T-cell (primary cell): ENCODE data around the gene ZMYM4. TPM values are rescaled to one million over a fixed set of nuclear protein-coding genes. Genes with fewer than 3 reads are reported as not detected.

Experiments used
- ATAC-seq, 4 experiments: fragments of 200-7000 bp in 3 of 4; fragments of 150-1000 bp in 1 of 4; cut with Tn5 transposase; replicated peaks in 1 of 4; 1 replicate in 3 of 4; 2 replicates in 1 of 4; pipeline ENCODE4 v1.10.0; 2021; ENCODE audit warnings: moderate library complexity in 3 of 4, mild to moderate bottlenecking in 2 of 4, moderate number of reproducible peaks in 1 of 4
- CTCF ChIA-PET, 2 donors: fragments of 300-600 bp; sonication (Branson Sonifier 250); formaldehyde crosslinking; loops; one replicate each; lab custom pipeline; 2022; ENCODE audit warnings: antibody characterized with exemption in 2 of 2; lab: Charles Lee
- POLR2A ChIA-PET, 2 donors: fragments of 300-600 bp; sonication (Branson Sonifier 250); formaldehyde crosslinking; loops; one replicate each; lab custom pipeline; 2022; ENCODE audit warnings: antibody characterized with exemption in 2 of 2; lab: Charles Lee
- DNase-seq, 35 experiments: peaks; one replicate each; pipeline versions ENCODE4 v3.0.0 to v3.0.0-alpha.2; 2013 to 2023
- H3K27ac ChIP-seq: one replicate; pipeline ENCODE4 v1.5.1; 2013; ENCODE audit warnings: low read length
- H3K27me3 ChIP-seq, 2 experiments: replicated peaks in 1 of 2; 1 replicate in 1 of 2; 2 replicates in 1 of 2; pipeline versions ENCODE4 v1.6.1 to v1.7.0; 2013; ENCODE audit warnings: low read length in 1 of 2, mixed read lengths in 1 of 2; ENCODE audit not compliant: control insufficient read depth in 2 of 2, insufficient read depth in 2 of 2; ENCODE audit errors: extremely low read depth in 1 of 2
- H3K36me3 ChIP-seq, 2 donors: 1 replicate in 1 of 2; 2 replicates in 1 of 2; pipeline versions ENCODE4 v1.6.1 to v1.7.0; 2013; ENCODE audit warnings: low read length in 1 of 2; ENCODE audit not compliant: control insufficient read depth in 2 of 2, insufficient read depth in 1 of 2; ENCODE audit errors: extremely low read depth in 1 of 2
- H3K4me1 ChIP-seq, 2 experiments: 1 replicate in 1 of 2; 2 replicates in 1 of 2; pipeline versions ENCODE4 v1.6.1 to v1.7.0; 2013; ENCODE audit warnings: low read length in 2 of 2, mixed read lengths in 1 of 2; ENCODE audit not compliant: insufficient read depth in 2 of 2, control insufficient read depth in 1 of 2; ENCODE audit errors: extremely low read depth in 1 of 2
- H3K4me3 ChIP-seq, 2 donors: 1 replicate in 1 of 2; 2 replicates in 1 of 2; pipeline versions ENCODE4 v1.5.1 to v1.7.0; 2013; ENCODE audit warnings: mild to moderate bottlenecking in 2 of 2, low read length in 1 of 2, moderate library complexity in 1 of 2; ENCODE audit not compliant: control insufficient read depth in 1 of 2; ENCODE audit errors: extremely low read depth in 1 of 2
- H3K9me3 ChIP-seq: 2 replicates; pipeline ENCODE4 v1.7.0; 2013
- H3K27ac Mint-ChIP-seq, 2 donors: one replicate each; pipeline ENCODE4 v1.8.0; 2020 to 2021; ENCODE audit warnings: mild to moderate bottlenecking in 2 of 2, mixed read lengths in 2 of 2
- H3K27me3 Mint-ChIP-seq, 2 donors: one replicate each; pipeline ENCODE4 v1.8.0; 2021 to 2022; ENCODE audit warnings: mixed read lengths in 2 of 2
- H3K36me3 Mint-ChIP-seq: one replicate; pipeline ENCODE4 v1.8.0; 2021; ENCODE audit warnings: mixed read lengths
- H3K4me1 Mint-ChIP-seq, 3 donors: one replicate each; pipeline ENCODE4 v1.8.0; 2020 to 2022; ENCODE audit warnings: mixed read lengths in 3 of 3, mild to moderate bottlenecking in 1 of 3
- H3K4me3 Mint-ChIP-seq, 3 donors: one replicate each; pipeline ENCODE4 v1.8.0; 2020 to 2022; ENCODE audit warnings: mild to moderate bottlenecking in 3 of 3, mixed read lengths in 3 of 3, moderate library complexity in 3 of 3
- H3K9me3 Mint-ChIP-seq, 3 donors: one replicate each; pipeline ENCODE4 v1.8.0; 2020 to 2022; ENCODE audit warnings: mixed read lengths in 3 of 3
- WGBS: methylation state at CpG from one replicate; pipeline ENCODE4 v1.1.5; 2013; ENCODE audit warnings: missing lambda C conversion rate; ENCODE audit not compliant: insufficient coverage; 5-methylcytosine and 5-hydroxymethylcytosine counted together
- total RNA-seq, 35 experiments: library from RNA in 6 of 35; stranded (reverse) in 6 of 35; fragments of 120-200 nt in 1 of 35; gene quantifications; one replicate each; pipeline versions ENCODE4 v1.2.1 to v1.2.4 and lab custom pipeline; 2013 to 2026

ZMYM4 gene
- total RNA-seq, 5 donors from 2014 or later (not counting 1 experiment from before 2014, with no cell fraction given) = 28.7 to 41.7 (median 38.5) TPM

DNA sequence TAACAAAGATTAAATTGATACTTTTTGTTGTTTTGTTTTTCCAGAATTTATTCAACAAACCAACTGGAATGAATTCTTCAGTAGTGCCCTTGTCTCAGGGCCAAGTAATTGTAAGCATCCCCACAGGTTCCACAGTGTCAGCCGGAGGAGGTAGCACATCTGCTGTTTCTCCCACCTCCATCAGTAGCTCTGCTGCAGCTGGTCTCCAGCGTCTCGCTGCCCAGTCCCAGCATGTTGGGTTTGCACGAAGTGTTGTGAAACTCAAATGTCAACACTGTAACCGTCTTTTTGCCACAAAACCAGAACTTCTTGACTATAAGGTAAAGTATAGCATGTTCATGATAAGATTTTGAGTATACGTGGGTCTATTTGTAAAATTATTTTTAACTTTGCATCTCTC is 118.5 kb downstream of the ZMYM4 start:
- no peak overlapping the region for H3K27ac Mint-ChIP-seq
- ChIA-PET CTCF (interaction anchor here in 1 of 2 donors (0.6 kb wide), 1 partner anchor 48 kb away, joined by 3 read pairs; no protein-coding TSS in a partner anchor), POLR2A (no interaction called here)
- no peaks in the 10 kb centered on the region for H3K9me3 Mint-ChIP-seq
- DNase-seq = no peak
- Histone ChIP-seq H3K36me3 (peaks cover 4 to 22% of the 10 kb centered on the region in 2 donors), H3K4me1 (no peaks in the 10 kb centered on the region), H3K27me3 (no peaks in the 10 kb centered on the region), H3K4me3 (no peak overlapping the region), H3K27ac (no peak overlapping the region), H3K9me3 (no peaks in the 10 kb centered on the region)
- H3K27me3 Mint-ChIP-seq = no peaks in the 10 kb centered on the region
- no peak overlapping the region for H3K4me3 Mint-ChIP-seq
- no peak for ATAC-seq
- peaks cover 40% of the 10 kb centered on the region for H3K36me3 Mint-ChIP-seq
- 83% methylated on average over 1 of the region's 6 CpGs for WGBS
- H3K4me1 Mint-ChIP-seq = no peaks in the 10 kb centered on the region

DNA sequence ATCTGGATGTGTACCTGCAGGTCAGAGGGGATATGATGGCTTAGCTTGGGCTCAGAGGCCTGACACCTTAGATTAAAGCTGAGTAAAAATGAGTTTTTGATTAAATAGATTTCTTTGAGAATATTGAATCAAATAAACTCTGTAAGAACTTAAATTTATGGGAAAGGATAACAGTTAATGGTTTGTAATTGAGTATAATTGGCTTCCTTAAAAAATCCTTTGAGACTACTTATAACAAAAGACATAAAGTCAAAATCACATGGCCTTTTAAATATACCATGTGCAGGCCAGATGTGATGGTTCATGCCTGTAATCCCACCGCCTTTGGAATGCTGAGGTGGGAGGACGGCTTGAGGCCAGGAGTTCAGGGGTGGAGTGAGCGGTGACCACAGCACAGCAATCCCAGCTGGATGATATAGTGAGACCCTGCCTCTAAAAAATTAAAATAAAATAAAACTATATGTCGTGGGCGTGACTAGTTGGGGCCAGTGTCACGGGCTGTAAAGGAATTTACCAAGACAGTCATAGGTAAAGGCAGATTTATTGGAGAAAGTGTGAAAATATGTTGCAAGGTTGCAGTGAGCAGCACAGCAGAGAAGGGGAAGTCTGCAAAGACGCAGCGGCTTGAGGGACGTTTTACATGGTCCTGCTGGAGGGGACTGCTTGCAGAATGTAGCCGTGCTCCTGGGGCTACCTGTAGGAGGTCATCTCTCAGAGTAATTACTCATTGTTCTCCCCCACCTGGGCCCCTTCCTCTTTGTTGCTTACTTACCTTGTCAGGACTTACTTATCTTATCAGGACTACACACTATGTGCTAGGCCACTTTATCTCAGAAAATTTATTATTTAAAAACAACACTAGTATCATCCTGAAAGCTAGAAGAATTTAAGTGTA is 122.3 kb downstream of the ZMYM4 start:
- H3K4me3 Mint-ChIP-seq = no peak overlapping the region
- no peaks in the 10 kb centered on the region for H3K4me1 Mint-ChIP-seq
- Histone ChIP-seq H3K4me1 (no peaks in the 10 kb centered on the region), H3K27me3 (no peaks in the 10 kb centered on the region), H3K27ac (no peak overlapping the region), H3K9me3 (no peaks in the 10 kb centered on the region), H3K4me3 (no peak overlapping the region), H3K36me3 (peaks cover 4 to 45% of the 10 kb centered on the region in 2 donors)
- no peaks in the 10 kb centered on the region for H3K9me3 Mint-ChIP-seq
- POLR2A ChIA-PET = no interaction called here
- CTCF ChIA-PET = no interaction called here
- H3K27ac Mint-ChIP-seq = no peak overlapping the region
- H3K27me3 Mint-ChIP-seq = no peaks in the 10 kb centered on the region
- H3K36me3 Mint-ChIP-seq = peaks cover 50% of the 10 kb centered on the region
- WGBS = 100% methylated on average over 2 of the region's 10 CpGs
- DNase-seq (no peak), ATAC-seq (no peak)

DNA sequence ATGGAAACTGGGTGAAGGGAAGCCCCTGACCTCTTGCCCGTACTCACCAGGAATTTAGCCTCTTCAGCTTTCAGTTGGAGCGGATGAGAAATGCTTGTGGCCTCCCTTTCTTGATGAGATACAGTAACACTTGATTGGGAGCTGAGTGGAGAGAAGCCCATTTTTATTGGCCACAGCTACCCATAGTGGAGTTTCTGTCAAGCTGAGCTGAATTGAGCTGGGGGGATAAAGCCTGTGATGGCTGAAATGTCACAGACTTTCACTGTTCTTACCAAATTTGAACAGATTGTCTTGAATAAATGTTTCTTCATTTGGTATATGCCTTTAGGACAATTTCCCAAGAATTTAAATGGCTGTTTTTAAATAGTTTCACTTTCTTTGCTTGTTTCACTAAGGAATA is 125.9 kb downstream of the ZMYM4 start:
- Histone ChIP-seq H3K4me1 (no peaks in the 10 kb centered on the region), H3K4me3 (no peak overlapping the region), H3K36me3 (peaks cover 4 to 46% of the 10 kb centered on the region in 2 donors), H3K27ac (no peak overlapping the region), H3K9me3 (no peaks in the 10 kb centered on the region), H3K27me3 (no peaks in the 10 kb centered on the region)
- ATAC-seq = no peak
- no peaks in the 10 kb centered on the region for H3K9me3 Mint-ChIP-seq
- H3K36me3 Mint-ChIP-seq = peaks cover 51% of the 10 kb centered on the region
- ChIA-PET CTCF (interaction anchor here (0.6 kb wide), 2 partner anchors 114 to 445 kb away, joined by 3 read pairs; no protein-coding TSS in a partner anchor), POLR2A (interaction anchor here in 1 of 2 donors (0.6 kb wide), 1 partner anchor 19 kb away, joined by 4 read pairs; no protein-coding TSS in a partner anchor)
- H3K4me1 Mint-ChIP-seq = peaks cover 0 to 11% (median 8%) of the 10 kb centered on the region in 3 donors
- no peak overlapping the region for H3K27ac Mint-ChIP-seq
- H3K27me3 Mint-ChIP-seq = no peaks in the 10 kb centered on the region
- DNase-seq = no peak
- WGBS = 100% methylated on average over 2 of the region's 2 CpGs
- no peak overlapping the region for H3K4me3 Mint-ChIP-seq

DNA sequence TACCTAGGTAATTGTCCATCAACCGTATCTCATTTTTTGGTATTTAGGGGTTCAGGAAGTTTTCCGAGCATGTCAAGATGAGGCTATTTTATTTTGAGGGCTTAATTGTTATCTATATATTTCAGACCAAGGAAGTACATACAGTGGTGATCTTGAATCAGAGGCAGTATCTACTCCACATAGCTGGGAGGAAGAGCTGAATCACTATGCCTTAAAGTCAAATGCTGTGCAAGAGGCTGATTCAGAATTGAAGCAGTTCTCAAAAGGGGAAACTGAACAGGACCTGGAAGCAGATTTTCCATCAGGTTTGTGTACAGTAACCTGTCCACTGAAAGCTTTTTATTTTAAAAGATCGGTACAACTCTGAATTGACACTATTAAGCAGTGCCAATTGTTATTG is 130.2 kb downstream of the ZMYM4 start:
- POLR2A ChIA-PET = no interaction called here
- Mint-ChIP-seq H3K9me3 (no peaks in the 10 kb centered on the region), H3K36me3 (peaks cover 55% of the 10 kb centered on the region), H3K27me3 (no peaks in the 10 kb centered on the region), H3K4me3 (no peak overlapping the region), H3K4me1 (peaks cover 0 to 12% (median 10%) of the 10 kb centered on the region in 3 donors), H3K27ac (peak overlapping the region; percentile 14 to 56)
- Histone ChIP-seq H3K4me1 (no peaks in the 10 kb centered on the region), H3K36me3 (peaks cover 0 to 45% of the 10 kb centered on the region in 2 donors), H3K9me3 (no peaks in the 10 kb centered on the region), H3K27ac (no peak overlapping the region), H3K4me3 (no peak overlapping the region), H3K27me3 (no peaks in the 10 kb centered on the region)
- ATAC-seq (no peak), DNase-seq (no peak)
- WGBS = 90% methylated on average over 2 of the region's 3 CpGs
- CTCF ChIA-PET = no interaction called here

DNA sequence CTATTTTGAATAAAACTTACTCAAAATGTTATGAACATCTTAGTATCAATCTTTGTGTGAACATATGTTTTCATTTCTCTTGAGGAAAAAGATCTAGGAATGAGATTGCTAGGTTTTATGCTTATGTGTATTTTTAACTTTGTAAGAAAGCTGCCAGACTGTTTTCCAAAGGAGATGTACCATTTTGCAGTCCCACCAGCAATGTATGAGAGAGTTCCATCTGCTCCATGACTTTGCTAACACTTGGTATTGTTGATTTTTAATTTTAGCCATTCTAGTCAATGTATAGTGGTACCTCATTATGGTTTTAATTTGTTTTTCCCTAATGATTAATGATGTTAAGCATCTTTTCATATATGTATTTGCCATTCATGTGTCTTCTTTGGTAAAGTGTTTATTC is 132.5 kb downstream of the ZMYM4 start:
- Histone ChIP-seq H3K27ac (no peak overlapping the region), H3K9me3 (no peaks in the 10 kb centered on the region), H3K27me3 (no peaks in the 10 kb centered on the region), H3K4me3 (no peak overlapping the region), H3K4me1 (no peaks in the 10 kb centered on the region), H3K36me3 (peaks cover 0 to 40% of the 10 kb centered on the region in 2 donors)
- Mint-ChIP-seq H3K9me3 (no peaks in the 10 kb centered on the region), H3K27me3 (no peaks in the 10 kb centered on the region), H3K27ac (no peak overlapping the region), H3K36me3 (peaks cover 52% of the 10 kb centered on the region), H3K4me1 (peaks cover 0 to 12% (median 10%) of the 10 kb centered on the region in 3 donors), H3K4me3 (no peak overlapping the region)
- ChIA-PET CTCF (no interaction called here), POLR2A (no interaction called here)
- ATAC-seq (no peak), DNase-seq (no peak)

DNA sequence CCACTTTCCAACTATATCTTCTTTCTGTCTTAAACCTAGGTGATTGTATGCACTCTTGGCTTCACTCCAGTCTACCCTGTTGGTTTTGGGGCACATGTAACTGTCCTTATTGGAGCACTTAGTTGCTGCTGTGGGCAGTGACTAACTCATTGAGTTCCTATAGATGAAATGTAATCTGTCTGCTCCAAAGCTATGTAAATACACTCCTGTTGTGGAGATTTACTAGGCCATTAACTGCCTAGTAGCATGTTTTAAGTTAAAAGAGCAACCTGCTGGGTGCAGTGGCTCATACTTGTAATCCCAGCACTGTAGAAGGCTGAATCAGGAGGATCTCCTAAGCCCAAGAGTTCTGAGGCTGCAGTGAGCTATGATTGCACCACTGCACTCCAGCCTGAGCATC is 137.6 kb downstream of the ZMYM4 start:
- no peaks in the 10 kb centered on the region for H3K27me3 ChIP-seq
- CTCF ChIA-PET = no interaction called here
- no peaks in the 10 kb centered on the region for H3K9me3 ChIP-seq
- no peak overlapping the region for H3K4me3 Mint-ChIP-seq
- no peak overlapping the region for H3K27ac Mint-ChIP-seq
- DNase-seq (no peak), ATAC-seq (no peak)
- no peaks in the 10 kb centered on the region for H3K27me3 Mint-ChIP-seq
- H3K36me3 Mint-ChIP-seq = peaks cover 59% of the 10 kb centered on the region
- H3K36me3 ChIP-seq = peaks cover 2 to 43% of the 10 kb centered on the region in 2 donors
- no peak overlapping the region for H3K27ac ChIP-seq
- H3K4me1 ChIP-seq = no peaks in the 10 kb centered on the region
- H3K9me3 Mint-ChIP-seq = no peaks in the 10 kb centered on the region
- POLR2A ChIA-PET = no interaction called here
- H3K4me1 Mint-ChIP-seq = no peaks in the 10 kb centered on the region
- no peak overlapping the region for H3K4me3 ChIP-seq
